Fibroblast of upper back skin (primary cell): ENCODE results near the gene USH2A.

Experiments
- DNase-seq: peaks from one replicate; pipeline ENCODE4 v3.0.0-alpha.2; 2013

The USH2A gene

DNA sequence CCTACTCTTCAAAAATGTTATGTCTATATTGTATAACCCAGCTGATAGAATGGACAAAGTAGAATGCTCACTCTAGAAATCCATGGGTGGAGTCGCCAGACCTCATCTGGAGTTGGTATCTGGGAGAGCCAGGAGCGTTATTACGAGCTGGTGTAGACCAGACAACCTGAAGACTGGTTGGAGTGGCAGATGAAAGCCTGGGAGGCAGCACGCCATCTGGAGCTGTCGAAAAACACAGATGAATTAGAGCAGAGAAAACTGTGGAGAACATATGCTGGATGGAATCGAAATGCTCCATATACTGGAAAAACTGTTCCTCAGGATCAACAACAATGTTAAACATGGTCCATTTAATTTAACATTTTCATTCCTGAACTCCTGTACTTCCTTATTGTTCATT lies 522.6 kb downstream of the USH2A start:
- DNase-seq = no peak

DNA sequence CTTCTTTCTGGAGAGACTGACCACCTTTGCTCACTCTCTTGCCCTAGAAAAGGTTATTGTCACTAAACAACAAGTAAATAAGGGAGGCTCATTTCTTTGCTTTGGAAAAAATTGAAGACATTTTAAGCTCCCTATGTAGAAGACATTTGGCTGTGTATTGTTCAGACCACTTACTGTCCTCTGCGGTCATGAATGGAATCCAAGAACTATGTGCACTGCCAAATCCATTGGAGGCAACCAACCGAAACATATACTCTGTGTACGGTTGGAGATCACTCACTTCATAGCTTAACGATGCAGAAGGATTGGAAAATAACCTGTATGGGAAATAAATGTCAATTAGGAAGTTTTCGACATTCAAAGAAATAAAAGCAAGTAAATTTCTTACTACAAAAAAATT lies 523.3 kb downstream of the USH2A start:
- DNase-seq = no peak

DNA sequence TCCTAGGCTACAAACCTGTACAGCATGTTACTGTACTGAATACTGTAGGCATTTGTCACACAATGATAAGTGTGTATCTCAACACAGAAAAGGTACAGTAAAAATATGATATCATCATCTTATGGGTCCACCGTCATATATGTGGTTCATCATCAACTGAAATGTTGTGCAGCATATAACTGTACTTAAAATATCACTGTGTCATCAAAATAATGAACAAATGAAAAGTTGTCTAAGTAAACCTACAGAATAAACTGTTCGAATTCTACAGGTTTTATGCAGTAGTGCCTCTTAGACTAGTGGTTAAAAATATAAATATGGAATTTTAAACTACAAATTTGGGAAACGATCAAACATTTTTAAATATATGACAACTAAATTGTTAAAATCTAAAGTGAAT lies 527.4 kb downstream of the USH2A start:
- no peak for DNase-seq

DNA sequence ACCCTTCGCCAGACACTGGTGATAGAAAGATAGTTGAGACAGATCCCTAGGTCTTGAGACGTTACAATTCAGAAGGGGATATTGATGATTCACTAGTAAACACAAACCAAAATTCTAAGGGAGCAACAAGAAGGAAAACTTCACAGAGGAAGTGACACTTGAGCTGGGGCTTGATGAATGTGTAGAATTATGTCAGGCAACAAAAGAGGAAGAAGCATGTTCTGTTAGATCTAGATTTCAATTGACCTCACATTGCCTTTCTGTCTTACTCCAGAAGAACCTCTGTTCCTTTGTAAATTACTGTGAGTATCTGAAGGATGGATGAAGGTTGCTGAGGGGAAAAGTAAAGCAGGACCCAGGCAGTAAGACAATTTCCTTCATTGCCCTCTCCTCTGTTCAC lies 528.0 kb downstream of the USH2A start:
- no peak for DNase-seq

DNA sequence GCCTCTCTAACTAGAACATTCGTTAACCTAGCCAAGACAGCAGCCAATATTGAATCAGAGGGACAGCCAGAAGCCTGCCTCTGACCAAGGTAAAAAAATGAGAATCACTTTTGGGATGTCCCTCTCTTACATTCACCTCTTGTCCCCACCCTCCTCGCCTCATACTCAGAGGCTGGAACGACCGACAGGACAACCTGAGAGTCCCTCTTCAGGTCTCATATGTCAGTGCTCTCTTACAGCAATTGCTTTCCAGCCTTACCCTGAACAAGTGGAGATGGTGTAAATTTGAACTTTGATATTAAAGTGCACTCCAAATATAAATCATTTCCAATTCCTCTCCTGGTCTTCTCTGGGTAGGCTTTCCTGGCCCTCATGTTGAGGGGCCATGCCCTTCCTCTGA lies 528.6 kb downstream of the USH2A start:
- no peak for DNase-seq

DNA sequence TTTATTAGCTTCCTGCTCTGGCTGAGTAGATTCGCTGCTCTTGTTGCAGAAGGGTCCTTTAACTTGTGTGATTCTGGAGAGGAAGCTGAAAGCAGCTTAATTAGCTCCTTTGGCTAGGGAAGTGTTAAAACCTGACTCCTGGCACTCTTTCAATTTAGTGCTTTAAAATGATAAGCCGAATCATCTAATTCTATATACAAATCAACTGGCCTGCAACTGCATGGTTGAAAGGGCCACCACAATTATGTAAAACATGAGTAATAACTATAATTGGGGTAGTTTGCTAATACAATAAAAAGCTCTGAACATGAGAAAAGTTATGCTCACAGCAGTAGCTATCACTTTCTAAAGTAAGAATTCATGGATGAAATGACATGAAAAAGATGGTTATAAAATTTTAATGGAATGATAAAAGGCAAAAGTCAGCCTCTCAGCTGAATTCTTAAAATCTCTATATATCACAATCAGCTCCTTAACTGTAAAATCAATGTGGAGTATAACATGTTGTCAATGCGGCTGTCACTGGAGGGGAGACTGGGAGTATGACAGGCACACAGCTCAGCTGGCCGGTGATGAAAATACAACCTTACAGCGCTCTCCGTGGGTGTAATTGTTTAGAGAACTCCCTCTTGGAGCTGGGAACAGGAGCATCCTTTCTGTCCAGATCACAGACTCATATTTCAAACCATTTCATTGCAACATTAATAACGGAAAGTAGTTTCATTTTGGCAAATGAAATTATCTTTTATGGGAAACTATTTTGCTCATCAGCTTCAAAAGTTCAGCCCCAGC lies 531.8 kb downstream of the USH2A start:
- DNase-seq = no peak

DNA sequence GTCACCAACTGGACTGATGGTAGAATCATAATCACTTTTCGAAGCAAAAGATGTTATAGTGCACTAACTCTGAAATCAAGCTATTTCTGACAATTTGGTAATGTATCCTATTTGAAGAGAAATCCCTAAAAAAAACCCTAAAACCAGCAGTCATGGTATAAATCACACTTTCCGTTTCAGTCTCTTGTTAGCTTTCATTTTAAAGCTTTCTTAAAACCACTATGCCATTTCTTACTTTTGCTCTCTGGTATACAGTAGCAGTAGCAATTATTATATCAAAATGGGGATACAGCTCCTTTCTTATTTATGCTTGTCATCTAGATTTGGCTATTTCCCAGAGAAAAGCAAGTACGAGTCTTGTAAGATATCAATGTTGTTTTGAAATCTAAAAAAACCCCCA lies 532.8 kb downstream of the USH2A start:
- no peak for DNase-seq

DNA sequence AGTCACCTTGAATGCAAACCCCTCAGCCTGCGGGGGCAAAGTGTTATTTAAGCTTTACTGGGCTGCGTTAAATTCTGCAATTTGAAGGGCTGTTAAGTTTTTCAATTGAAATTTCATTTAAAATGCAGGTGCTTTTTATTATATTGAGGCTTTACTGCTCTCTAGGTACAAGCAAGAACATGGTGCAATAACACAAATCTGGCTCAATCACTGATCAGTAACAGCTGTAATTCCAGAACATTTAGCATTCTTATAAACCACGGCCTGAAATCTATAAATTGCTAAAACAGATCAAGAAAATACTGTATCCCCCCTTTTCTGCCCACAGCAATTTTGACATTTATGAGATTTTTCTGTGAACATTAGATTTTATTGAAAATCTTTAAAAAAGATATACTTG lies 533.4 kb downstream of the USH2A start:
- peak; percentile 49 for DNase-seq

DNA sequence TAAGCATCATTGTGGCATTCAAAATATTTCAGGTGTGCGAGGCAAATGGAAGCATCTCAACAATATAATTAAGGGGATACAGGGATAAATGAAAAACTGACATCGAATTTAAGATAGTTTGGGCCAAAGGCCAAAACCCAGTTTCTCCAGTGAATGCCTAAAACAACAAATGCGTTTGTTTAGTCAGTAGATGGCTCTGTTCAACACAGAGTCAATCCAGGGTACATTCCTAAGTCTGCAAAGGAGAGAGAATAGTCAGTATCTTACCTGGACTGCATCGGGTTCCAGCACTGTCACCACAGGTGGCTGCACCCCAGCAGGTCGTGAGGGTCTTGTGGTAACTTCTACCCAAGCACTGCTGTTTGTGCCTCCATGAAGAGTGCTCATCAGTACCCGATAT lies 535.1 kb downstream of the USH2A start:
- DNase-seq = no peak

DNA sequence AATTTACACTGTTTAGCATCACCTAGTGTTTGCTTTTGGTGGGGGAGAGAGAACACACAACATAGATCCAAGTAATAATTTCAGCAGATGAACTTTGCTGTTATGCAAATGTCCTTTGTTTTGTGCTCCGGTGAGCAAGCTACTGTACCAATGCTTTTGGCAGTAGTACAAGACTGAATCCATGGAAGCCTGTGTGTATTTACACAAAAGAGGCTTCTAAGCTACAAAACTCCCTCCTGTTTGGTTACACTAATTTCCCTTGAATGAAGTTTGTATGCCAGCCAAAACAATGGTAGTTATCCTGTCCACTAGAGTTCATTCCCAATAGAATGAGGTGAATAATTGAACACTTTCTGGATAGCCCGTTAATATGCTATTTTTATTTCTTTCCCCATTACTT lies 535.6 kb downstream of the USH2A start:
- no peak for DNase-seq

DNA sequence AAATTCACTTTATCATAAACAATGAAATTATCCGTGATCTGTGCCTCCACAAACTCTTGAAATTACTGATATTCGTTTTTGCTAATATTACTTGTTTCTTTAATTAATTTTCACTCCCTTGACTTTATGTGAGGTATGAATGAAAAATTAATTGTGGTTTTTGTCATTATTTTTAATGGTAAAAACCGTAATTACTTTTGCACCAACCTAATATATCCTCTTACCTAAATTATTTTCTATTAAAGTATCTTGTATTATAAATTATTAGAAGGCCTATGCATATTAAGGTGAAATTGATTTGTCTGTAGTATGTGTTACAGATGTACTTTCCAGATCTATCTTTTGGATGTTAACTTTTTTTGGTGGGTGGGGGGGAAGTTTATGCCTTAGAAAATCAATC lies 540.2 kb downstream of the USH2A start:
- DNase-seq = no peak

DNA sequence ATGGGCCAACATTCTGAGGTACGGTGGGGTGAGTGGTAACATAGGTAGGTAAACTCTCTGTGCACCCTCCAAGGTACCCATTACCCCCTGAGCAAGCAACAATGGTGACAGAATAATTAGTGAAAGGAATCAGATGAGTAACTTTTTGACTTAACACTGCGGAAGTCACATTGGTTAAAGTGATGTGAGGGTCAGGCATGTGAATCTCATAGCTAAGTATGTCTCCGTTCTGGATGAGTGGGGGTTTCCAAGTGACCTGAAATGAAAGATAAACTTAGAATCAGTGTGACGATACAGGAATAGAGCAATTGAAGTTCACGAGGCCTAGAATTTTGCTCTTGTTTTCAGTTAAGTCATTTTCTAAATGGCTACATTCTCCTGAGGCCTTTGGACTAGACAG lies 544.4 kb downstream of the USH2A start:
- DNase-seq = no peak

DNA sequence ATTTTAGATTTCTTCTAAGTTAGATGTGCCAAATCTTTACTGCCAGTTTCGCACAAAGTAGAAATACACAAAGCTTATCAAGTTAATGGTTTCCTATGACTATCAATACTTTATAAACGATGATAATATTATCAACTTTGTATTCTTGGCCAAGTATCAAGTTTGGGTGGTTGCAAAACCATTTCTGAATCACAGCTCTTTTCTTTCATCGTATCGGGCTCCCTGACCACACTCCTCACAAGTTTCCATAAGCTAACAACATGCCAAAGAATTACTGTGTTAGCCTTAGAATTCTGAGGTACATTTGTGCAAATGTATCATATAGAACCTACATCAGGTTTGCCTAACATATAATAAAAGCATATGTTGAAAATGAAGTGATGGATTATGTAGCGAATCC lies 545.1 kb downstream of the USH2A start:
- peak; percentile 38 for DNase-seq

DNA sequence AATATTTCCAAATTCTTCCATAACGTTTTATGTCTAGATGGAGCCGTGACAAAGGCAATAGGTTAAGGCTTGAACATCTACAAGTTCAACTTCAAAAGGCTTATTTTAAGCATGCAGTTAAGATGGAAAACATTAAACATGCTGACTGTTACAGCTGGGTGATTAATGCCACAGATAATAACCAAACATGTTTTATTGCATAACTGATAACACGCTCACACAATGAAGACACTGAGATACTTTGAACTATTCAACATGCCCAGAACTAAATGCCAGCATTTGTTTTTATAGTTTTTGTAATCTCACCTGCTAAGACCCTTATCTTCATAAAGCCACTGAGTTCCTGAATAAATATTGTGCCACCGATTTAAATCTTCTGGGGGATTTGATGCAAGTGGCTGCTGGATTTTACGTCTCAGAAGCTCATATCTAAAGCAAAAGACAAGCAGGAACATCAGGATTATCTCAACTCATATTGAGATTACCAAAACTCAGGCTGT lies 545.7 kb downstream of the USH2A start:
- no peak for DNase-seq

DNA sequence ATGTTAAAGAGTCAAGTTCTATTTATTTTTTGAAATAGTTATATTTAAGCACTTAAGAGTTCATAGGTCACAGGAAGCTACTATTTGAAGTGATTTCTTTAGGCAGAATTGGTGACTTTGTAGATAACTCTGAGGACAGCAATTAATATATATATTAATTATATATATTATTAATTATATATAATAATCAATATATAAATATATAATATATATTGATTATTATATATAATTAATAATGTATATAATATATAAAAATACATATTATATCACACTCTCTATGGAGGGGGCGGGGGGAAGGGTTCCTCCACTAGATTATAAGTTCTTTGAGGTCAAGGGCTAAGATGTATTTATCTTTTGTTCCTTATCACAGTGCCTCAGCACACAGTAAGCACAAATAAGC lies 547.5 kb downstream of the USH2A start:
- DNase-seq = no peak

DNA sequence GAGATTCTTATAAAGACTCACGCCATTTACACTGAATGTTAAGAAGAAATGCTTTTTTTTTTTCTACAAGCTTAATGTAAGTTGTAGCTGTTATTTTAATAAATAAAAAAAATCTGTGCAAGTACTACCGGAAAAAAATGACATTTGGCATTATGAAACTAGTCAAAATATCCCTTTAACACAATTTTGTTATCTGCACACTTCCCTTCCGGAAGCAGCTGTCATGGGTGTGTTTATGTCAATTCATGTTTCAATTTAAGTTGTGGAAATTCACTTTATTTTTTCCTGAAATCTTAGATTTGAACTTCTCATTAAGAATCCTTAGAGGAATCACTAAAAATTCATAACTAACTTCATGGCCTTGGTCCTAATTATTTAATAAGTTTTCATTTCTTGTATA lies 548.0 kb downstream of the USH2A start:
- DNase-seq = no peak

DNA sequence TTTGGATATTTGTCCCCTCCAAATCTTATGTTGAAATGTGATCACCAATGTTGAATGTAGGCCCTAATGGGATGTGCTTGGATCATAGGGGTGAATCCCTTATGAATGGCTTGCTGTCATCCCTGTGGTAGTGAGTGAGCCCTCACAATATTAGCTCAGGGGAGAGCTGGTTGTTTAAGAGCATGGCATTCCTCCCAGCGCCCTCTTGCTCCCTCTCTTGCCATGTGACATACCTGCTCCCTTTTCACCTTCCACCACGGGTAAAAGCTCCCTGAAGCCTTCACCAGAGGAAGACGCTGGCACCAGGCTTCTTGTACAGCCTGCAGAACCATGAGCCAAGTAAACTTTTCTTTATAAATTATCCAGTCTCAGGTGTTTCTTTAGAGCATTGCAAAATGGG lies 550.6 kb downstream of the USH2A start:
- DNase-seq = no peak

DNA sequence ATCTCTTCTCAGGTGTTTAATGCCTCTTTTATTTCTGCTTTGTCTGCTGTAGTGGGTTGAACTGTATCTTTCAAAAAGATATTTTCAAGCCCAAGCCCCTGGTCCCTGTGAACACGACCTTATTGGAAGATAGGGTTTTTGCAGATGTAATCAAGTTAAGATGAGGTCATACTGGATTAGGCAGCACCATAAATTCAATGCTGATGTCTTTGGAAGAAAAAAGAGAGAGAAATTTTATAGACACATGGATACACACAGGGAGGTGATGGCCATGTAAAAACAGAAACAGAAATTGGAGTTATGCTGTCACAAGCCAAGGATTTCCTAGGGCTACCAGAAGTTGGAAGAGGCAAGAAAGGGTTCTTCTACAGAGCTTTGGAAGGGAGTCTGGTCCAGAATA lies 554.7 kb downstream of the USH2A start:
- DNase-seq = no peak

DNA sequence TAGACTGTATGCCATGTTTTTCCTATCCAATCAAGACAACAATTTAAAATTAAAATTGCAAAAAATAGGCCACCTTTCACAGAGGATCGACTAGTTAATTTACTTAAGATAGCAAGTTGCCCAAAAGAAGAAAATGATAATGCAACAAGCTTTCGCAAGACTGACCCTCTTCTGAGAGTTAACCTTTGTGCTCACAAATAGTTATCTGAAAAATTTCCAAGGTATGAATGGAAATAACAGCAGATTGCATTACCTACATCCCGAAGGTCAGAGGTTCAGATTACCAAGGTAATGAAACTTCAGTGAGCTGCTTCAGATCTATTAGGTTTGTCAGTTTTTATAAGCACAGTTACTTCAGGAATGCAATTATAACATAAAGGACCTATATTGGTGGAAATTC lies 558.2 kb downstream of the USH2A start:
- no peak for DNase-seq

DNA sequence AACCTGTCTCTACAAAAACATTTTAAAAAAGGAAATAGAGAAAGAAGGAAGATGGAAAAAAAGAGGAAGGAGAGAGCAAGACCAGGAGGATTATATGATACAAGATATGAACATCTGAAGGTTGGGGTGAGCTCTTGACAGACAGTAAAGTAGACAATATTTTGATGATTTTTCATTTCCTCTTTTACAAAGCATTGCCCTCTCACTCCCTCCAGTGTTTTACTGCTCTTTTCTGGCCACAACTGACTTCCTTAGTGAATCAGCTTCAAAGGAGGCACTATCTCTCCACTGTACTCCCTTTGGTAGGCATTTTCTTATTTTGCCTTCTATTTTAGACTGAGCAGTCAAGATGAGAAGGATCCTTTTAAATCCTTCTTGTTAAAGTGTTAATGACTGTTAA lies 559.5 kb downstream of the USH2A start:
- DNase-seq = peak; percentile 21

DNA sequence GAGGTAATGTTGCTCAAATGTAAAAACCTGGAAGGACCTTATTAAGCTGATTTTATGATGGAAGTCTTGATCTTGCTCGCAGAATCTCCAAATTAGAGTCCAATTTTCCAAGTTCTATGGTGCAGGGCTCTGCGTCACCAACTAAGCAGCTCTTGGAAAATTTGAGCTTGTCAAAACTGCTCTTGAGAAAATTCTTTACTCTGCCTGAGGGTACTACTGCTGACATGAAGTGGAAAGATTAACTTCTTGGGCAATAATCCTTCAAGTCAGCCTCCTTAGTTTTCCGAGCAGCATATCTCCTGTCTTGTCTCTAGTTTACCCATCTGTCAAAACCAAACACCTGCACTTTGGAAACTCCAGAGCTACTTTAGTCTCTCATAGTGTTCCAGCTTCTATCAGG lies 562.4 kb downstream of the USH2A start:
- no peak for DNase-seq

DNA sequence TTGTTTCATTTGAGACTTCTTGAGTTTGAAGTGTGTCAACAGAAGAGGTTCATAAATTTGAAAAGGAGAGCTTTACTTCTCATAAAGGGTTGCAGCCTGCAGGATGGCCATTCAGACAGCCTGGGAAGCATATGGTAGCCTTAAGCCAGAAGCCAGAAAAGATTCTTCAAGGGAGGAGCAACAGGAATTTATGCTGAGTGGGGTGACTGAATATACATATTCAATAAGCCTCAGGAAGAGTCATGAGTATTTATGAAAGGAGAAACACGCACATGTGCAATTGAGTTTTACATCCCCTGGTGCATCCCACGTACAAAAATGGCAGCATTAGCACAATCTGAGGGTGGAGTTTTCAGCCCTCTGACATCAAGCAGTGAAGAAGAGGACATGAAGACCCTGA lies 565.9 kb downstream of the USH2A start:
- no peak for DNase-seq

DNA sequence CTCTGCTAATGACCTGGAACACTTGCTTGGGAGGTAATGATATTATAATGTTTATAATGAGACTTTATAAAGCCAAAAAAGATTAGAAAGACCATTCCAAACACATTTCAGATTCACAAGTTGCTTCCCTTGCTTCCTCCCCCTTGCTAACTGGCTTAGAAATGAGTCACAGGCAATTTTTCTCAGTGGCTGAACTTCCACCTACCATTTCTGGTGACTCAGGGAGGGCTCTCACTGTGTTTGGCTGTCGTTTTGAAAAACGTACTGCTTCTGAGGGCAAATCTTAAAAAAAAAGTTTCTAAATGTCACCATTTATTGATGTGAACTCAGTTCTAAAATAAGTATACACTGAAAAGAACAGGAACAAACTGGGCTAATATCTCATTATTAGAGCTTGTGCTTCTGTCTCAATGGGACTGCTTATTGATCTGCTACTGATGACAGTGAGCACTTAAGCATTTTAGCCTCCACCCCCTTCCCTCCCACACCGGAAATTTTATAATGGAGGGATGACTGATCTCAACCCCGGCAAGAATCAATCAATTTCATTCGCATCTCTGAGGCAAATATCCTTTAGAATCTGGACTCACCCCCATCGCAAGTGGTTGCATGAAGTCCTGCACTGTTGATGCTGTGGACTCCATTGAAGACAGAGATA lies 577.9 kb downstream of the USH2A start:
- peak; percentile 86 for DNase-seq

DNA sequence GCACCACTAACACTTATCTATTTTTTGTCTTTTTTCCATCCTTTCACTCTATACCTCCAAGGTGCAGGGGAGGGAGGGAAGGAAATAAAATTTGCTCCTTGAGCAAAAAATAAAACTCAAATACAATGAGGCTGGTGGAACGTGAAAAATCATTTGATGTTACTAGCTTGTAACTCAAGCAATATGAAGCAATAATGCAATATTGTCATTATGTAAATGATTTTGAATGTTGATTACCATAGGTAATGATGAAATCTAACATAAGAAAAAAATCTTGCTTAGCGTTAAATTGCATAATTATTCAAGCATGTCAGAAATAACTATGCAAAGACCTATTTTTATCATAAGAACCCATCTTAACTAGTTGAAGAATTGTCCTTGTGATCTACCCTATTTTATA lies 578.5 kb downstream of the USH2A start:
- DNase-seq = no peak

DNA sequence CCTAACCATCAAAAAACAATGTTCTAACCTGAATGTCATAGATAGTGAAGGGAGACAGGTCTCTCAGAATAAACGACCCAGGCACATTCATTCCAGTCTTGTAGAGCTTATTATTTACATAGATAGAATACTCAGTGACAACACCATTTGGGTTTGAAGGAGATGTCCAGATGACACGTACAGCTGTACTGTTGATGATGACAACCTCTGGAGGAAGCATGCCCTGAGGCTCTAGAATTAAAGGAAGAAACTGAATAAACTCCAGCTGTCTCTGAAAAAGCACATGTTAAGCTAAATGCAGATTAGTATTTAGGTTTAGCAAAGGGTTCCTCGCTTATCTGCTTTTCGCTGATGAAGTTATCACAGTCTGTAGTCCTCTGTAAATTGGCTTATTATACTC lies 579.0 kb downstream of the USH2A start:
- DNase-seq = no peak
